Lower leg skin (tissue), 3 donors: ENCODE results near the gene ZSWIM6.

Experiments
- POLR2A ChIP-seq, 2 donors: fragments of 450-650 bp; IDR thresholded peaks; one replicate each; pipeline ENCODE4 v1.6.1; 2016 to 2017; ENCODE audit warnings: antibody characterized with exemption in 2 of 2, mild to moderate bottlenecking in 1 of 2, moderate library complexity in 1 of 2
- TF ChIP-seq, protein P1 (sequence below), 3 donors: fragments of 450-650 bp; IDR thresholded peaks; one replicate each; pipeline ENCODE4 v1.5.1; 2016; ENCODE audit warnings: antibody characterized with exemption in 3 of 3, mild to moderate bottlenecking in 3 of 3, moderate library complexity in 2 of 3

DNA sequence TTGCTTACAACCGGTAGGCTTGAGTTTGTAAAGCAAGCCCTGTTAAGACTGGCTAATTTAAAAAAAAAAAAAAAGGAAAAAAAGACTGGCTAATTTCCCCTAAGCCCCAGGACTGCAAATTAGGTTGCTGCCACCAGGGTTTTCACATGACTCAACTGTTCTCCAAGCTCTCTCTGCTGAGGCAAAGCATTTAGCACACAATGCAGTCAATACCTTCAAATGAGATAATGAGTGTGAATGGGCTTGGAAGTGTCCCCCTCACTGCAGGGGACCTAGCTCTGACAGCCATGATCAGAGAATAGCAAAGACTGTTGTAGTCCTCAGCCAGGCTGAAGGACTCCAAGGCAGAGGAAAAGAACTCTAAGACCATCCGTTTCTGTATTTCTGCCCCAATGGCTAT, 42.8 kb upstream of the ZSWIM6 start:
- TF ChIP-seq, protein P1, sequence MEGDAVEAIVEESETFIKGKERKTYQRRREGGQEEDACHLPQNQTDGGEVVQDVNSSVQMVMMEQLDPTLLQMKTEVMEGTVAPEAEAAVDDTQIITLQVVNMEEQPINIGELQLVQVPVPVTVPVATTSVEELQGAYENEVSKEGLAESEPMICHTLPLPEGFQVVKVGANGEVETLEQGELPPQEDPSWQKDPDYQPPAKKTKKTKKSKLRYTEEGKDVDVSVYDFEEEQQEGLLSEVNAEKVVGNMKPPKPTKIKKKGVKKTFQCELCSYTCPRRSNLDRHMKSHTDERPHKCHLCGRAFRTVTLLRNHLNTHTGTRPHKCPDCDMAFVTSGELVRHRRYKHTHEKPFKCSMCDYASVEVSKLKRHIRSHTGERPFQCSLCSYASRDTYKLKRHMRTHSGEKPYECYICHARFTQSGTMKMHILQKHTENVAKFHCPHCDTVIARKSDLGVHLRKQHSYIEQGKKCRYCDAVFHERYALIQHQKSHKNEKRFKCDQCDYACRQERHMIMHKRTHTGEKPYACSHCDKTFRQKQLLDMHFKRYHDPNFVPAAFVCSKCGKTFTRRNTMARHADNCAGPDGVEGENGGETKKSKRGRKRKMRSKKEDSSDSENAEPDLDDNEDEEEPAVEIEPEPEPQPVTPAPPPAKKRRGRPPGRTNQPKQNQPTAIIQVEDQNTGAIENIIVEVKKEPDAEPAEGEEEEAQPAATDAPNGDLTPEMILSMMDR (IDR thresholded peaks at IDR 0.05), result no peak
- no peak for TF ChIP-seq POLR2A (IDR thresholded peaks at IDR 0.05)
